DMS114 treated with DMSO at 0.1 percent for 48 hours (cell line): ENCODE data around the gene TLCD3A.

Experiments
- DNase-seq: peaks from one replicate; lab custom pipeline; 2025; ENCODE audit not compliant: unreplicated experiment; lab: John Stamatoyannopoulos, UW

TLCD3A gene

DNA sequence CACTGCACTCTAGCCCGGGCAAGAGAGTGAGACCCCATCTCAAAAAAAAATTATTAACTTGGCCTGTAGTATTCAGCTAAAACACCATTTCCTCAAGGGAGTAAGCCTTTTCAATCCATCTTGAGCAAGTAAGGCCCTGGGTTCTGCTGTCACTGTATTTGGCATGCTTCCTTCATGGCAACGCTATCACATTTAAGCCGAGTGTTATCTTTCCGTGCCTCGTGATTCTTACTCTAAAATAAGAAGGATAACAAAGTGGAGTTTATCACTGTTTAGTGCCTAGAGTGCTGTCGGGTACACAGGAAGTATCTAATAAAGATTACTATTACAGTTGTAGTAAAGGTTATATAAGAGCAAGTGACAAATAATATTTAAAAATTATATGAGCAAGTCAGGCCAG, 26.5 kb upstream of the TLCD3A start:
- no peak for DNase-seq

DNA sequence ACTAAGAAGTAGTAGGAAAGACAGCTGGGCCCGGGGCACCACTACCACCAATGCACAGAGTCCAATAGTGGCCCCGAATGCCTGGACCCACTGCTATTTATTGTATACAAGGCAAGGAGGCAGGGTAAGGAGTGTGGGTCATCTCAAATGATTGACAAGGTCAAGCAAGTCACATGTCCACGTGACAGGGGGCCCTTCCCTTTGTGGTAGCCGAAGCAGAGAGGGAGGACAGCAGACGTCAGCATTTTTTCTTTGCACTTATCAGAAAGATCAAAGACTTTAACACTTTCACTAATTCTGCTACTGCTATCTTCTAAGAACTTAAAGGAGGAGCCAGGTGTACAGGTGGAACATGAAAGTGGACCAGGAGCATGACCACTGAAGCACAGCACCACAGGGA, 24.3 kb upstream of the TLCD3A start:
- DNase-seq: no peak

DNA sequence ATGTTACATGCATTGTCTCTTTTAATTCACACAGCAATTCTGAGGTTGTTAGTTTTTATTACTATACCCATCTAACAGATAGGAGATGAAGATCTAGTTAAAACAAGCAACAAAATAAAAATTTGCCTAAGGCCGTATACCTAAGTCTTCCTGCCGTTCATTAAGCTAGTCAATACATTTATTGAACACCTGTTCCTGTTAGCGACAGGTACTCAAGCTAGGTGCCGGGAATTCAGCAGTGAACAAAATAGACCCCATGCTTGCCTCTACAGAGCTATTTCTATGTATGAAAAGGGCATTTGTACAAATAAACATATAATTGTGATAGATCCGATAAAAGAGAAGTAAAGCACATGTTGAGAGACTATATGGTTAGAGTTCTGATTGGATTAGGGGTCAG, 14.3 kb upstream of the TLCD3A start:
- DNase-seq: no peak

DNA sequence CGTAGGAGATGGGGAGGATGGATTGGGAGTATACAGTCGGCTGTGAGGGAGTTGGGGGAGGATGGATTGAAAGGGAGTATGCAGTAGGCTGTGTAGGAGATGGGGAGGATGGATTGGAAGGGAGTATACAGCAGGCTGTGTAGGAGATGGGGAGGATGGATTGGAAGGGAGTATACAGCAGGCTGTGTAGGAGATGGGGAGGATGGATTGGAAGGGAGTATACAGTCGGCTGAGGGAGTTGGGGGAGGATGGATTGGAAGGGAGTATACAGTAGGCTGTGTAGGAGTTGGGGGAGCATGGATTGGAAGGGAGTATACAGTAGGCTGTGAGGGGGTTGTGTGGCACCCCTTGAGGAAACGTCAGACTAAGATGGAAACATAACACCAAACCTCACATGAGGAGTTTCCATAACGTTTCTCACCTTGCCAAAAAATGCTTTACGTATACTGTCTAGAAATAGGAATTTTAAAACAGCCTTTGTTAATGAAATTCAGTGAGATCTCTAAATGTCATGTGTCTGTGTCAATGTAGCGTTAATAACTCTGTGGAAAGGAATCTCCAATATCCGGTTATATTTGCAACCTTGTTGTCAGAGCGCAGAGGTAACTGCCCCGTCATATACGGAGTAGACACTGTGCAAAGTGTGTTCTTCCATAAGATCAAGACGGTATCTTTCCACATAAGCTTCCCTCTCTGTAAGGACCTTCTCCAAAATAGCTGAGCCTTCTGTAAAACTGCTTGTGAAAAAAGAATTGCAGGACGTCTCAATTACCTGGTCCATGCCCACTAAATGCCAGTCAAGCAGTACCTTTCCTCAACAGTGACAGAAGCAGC, 11.5 kb upstream of the TLCD3A start:
- no peak for DNase-seq

DNA sequence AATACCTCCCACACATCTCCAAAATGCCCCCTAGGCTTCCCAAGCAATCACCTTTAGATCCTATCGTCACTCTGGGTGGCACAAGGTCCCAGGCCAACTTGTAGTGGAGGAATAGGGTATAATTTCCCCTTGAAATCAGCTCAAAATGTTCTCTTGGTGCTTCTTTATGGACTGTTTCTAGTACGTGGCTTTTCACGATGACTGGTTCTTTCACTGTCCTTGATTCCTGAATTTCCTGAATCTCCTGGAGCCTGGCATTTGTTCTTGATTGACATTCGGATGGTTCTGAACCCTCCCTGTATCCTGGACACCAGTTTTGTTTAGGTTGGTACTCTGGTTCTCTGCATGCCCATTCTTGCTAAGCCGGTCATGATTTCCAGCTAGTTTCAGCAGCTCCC, 10.9 kb upstream of the TLCD3A start:
- DNase-seq: no peak

DNA sequence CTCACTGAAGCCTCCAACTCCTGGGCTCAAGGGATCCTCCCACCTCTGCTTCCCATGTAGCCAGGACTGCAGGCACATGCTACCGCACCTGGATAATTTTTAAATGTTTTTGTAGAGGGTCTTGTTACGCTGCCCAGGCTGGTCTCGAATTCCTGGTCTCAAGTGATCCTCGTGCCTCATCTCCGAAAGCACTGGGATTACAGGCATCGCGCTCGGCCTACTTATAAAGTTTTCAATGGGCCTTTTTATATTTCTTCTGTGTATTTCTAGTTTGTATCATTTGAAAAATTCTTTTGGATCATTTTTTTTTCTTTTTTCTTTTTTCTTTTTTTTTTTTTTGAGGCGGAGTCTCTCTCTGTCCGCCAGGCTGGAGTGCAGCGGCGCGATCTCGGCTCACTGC, 7.3 kb upstream of the TLCD3A start:
- no peak for DNase-seq

DNA sequence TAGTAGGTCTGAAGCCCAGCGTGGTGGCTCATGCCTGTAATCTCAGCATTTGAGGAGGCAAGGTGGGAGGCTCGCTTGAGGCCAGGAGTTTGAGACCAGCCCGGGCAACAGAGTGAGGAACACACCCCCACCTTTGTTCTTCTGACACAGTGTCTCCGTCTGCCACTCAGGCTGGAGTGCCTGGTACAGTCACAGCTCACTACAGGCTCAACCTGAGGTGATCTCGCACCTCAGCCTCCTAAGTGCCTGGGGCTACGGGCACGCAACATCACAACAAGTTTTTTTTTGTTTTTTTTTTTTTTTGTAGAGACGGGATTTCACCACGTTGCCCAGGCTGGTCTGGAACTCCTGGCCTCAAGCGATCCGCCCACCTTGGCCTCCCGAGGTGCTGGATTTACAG, 6.7 kb upstream of the TLCD3A start:
- DNase-seq: no peak

DNA sequence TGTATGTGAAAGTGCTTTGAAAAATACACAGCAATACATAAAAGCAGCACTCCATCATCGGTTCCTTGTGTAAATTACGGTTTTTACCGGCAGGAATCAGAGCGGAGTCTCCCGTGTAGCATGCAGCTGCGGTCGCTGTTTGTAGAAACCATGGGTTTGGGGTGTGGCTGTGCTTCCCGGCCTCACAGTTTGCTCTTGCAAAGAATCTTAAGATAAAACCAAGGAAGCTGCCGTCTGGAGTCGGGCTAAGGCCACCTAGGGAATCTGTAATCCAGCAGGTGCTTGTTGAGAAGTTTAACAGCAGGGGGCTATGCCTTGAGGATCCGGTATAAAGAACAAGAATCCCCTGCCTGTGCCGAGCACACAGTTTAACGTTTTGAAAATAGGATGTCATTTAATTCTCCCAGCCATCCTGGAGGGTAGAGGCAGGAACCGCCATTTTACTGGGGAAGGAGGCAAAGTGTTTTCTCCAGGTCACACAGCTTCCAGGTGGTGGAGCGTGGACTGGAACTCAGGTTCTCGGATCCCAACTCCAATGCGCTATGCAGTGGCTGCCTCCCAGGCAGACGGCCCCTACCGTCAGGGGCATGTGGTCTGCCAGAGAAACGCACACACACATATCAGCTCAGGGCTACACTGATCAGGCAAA, 6.0 kb upstream of the TLCD3A start:
- DNase-seq: no peak

DNA sequence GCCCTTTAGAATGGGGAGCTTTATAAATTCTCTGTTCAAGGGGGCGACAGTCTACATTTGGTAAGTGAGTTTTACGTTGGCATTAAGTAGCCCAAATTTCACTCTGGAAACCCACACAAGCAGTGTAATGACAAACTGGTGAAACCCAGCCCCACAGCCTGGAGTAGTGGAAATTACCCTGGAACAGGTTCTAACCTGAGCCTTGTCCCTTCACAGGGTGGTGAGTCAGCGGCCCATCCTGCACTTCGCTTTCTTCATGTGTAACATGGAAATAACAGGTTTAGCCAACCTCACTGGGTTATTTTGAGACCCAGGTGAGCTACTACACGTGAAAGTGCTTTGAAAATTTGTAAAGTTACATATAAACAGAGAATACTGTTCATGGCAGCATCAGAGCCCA, 3.5 kb upstream of the TLCD3A start:
- no peak for DNase-seq

DNA sequence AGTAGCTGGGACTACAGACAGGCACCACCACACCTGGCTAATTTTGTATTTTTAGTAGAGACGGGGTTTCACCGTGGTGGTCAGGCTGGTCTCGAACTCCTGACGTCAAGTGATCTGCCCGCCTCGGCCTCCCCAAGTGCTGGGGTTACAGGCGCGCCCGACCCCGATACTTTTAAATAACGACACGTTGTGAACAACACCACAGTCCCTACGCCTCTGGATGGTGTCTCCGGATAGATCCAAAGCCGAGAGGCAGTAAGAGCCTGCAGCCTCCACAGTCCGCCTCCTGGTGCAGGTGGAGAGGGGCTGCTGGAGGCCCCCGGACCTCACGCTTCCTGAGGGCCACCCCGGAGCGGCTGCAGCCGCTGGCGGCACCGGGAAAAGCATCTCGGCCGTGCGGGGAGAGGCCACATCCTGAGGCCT, 741 bp upstream of the TLCD3A start:
- no peak for DNase-seq

DNA sequence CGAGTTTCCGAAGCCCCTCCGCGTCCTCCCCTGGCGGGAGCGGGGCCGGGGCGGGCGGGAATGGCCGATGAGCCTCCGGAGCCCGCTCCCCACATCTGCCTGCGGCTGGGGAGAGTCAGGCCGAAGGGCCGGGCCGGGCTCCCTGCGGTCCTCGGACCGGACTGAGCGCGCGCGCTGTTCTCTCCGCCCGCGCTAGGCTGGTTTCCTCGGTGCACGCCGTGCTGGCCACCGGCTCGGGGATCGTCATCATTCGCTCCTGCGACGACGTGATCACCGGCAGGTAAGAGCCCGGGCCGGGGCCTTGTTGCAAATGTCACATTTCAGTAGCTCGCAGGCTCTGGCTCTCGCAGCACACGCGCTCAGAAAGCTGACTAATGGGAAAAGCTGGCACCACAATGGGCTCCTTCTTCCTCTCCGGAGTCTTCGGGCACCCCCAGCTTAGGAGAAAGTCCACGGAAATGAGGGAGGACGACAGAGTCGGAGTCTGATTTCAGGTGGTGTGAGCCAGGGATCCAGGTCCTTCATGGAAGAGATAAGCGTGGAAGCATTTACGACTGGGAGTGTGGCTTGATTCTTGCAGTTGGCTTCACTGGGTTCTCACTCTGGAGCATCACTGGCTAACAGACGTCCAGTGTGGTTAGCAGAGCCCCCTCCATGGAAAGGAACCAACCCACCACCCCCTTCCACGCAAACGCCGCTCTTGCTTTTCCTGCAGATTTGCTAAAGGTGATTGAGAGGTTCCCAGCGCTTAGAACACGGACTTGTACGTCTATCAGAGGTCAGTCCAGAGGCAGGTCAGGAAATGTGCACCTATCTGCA, 715 bp downstream of the TLCD3A start:
- no peak for DNase-seq

DNA sequence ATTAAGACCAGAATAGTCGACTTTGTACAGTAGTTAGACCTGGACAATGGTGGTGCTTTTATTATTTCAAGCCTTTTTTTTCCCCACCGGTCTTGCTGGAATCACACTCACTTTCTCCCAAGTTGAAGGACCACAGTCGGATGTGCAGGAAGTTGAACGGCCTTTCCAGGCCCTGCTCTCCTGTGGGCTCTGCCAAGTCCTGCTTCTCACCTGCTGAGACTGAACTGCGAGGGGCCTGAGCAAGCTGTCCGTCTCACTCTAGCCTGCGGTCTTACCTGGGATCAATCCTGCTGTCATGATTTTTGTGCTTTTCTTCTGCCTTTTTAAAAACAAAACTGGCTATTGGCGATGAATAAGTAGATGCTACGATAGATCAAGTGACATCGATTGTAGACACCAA, 1.3 kb downstream of the TLCD3A start:
- no peak for DNase-seq

DNA sequence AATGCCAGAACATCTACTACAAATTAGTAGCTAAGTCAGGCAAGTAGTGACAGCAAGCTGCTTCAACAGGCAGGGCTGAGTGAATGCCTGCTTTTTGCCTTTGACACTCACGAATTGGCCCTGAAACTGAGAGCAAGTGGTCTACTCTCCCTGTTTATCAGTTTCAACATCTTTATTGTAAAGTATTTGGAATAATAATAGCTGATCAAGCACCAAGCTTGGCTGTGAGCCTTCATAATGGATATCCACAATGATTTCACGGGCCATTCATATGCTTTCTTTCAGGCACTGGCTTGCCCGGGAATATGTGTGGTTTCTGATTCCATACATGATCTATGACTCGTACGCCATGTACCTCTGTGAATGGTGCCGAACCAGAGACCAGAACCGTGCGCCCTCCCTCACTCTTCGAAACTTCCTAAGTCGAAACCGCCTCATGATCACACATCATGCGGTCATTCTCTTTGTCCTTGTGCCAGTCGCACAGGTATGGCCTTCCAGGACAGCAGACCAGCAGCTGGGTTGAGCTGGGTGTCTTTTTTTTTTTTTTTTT, 5.2 kb downstream of the TLCD3A start:
- DNase-seq: no peak

DNA sequence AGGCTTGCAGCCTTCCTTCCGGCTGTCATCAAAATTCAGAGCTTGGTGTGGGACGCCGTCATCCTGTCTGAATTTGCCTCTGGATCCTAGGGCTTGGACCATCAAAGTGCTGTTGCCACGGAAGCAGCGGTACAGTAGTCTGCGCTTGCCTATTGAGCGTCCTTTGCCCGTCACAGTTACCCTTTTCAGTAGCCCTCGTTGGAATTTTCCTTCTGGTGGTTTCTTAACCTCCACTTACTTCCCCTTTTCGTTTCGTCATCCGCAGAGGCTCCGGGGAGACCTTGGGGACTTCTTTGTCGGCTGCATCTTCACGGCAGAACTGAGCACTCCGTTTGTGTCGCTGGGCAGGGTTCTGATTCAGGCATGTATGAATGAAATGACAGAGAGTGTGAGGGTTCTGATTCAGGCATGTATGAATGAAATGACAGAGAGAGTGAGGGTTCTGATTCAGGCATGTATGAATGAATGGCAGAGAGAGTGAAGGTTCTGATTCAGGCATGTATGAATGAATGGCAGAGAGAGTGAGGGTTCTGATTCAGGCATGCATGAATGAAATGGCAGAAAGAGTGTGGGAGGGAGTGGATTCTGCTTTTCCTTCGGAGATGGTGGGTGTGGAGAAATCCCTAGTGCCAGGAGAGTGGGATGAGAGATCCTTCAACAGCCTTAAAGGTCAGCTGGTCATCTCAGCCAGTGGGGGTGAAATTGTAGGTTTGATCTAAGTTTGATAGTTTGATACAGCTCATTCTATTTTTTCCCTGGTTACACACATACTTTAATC, 8.0 kb downstream of the TLCD3A start:
- DNase-seq: no peak

DNA sequence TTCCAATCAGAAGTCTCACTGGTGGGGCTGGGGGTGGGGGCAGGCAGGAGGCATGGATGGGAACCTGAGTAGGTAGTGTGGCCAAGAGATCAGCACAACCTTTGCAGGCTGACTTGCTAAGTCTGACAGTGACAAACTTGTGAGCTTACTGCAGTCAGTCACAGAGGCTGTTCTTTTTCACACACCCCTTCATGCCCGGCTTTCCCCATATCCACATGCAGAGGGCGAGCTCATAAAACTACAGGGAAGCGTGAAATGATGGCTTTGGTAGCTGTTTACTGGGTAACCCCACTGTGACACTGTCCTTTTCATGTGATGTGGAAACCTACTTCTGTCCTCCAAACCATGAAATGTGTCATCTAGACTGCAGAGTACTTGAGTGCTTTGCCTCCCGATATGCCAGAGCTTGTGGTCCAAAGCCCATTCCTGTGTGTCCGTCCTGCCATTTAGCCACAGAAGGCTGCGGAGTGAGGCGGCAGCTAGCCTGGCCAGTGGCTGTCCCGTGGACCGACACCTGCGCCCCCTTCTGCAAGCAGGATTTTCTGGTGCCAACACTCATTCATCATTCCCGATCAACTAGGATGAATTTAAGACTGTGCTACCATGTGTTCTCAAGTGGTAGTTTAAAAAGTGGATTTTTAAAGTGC, 9.9 kb downstream of the TLCD3A start:
- DNase-seq: no peak

DNA sequence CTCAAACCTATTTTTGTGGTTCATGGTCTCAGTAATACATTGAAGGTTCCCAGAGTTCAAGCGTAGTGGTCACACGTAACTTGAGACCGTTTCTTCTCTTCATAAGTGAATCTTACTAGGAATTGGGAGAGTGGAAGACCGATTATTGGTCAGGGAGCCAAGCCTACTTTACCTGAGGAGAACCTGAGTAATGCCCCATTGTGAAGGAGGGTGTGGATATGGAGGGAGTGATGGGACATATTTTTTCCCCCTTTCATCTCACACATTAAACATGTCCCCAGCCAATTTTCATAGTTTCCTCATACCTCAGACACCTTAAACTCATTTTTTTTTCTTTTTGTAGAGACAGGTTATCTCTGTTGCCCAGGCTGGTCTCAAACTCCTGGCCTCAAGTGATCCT, 10.7 kb downstream of the TLCD3A start:
- no peak for DNase-seq

DNA sequence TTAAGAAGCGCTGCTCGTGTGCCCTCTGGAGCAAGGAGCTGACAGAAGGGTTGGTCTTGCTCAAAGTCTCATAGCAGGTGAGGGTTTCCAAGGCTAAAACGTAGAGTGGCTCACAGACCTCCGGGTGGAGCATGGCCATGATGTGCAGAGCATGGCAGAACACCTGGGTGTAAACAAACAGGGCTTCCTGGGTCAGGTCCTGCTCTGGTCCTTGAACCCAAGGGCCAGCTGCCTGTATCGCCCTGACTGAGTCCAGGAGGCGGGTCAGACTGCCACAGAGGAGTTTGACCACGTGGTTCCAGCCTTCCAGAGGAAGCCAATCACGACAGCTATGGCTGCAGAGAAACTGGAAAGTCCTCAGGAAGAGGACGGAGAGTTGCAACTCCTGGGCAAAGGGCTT, 12.5 kb downstream of the TLCD3A start:
- no peak for DNase-seq

DNA sequence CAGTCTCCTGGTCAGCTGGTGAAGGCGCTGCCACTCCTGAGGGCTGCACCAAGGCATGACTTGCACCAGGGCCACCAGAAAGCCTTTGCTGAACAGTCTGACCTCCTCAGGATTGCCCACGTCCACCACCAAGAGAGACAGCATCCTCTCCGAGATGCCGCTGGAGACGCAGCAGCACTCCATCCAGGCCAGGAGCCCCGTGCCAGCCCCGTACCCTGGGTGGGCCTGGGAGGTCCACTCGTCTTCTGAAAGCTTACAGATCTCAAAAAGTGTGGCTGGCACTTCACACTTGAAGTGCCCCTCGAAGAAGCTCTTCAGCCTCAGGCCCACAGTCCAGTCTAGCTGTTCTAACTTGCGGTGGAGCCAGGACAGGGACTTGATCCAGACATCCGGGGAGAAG, 13.0 kb downstream of the TLCD3A start:
- no peak for DNase-seq

DNA sequence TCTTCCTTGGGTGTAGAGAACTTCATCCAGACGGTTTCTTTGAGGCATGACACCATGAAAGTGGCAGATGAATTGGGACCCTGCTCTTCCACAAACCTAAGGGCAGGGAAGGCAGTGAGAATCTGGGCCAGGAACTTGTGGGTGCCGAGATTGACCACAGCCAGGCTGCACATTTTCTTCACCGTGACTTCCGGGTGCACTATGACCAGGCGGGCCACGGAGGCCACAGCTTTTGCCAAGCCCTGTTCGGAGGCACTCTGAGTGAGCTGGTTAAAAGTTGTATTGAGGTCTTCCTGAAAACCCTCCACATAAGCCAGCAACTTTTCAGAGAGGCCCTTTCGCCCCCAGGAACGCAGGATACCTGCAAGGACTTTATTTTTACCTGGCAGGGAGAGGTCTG, 13.8 kb downstream of the TLCD3A start:
- no peak for DNase-seq
